PFSK-1 (cell line): ENCODE measurements around the gene MAP3K9.

ENCODE experiments used
- FOXP2 ChIP-seq: optimal IDR thresholded peaks from 2 replicates; pipeline ENCODE3; 2011; ENCODE audit warnings: borderline replicate concordance, control low read depth, inconsistent platforms; ENCODE audit not compliant: insufficient read depth; ENCODE audit errors: extremely low read length, extremely low read depth
- POLR2AphosphoS5 ChIP-seq: IDR thresholded peaks from 2 replicates; pipeline ENCODE4 v1.6.1; 2012; ENCODE audit warnings: low read depth, mild to moderate bottlenecking, control low read depth, low read length, moderate library complexity
- REST ChIP-seq, 2 experiments: IDR thresholded peaks; 2 replicates each; pipeline versions ENCODE4 v1.6.1 to v1.8.0; 2011 to 2012; ENCODE audit warnings: low read depth in 2 of 2, low read length in 2 of 2, control low read depth in 1 of 2, inconsistent platforms in 1 of 2, mild to moderate bottlenecking in 1 of 2, moderate library complexity in 1 of 2; ENCODE audit not compliant: insufficient read depth in 1 of 2
- SIN3A ChIP-seq: IDR thresholded peaks from 2 replicates; pipeline ENCODE4 v1.6.1; 2012; ENCODE audit warnings: mild to moderate bottlenecking, low read length, moderate library complexity, borderline replicate concordance; ENCODE audit not compliant: insufficient read depth
- TAF1 ChIP-seq: IDR thresholded peaks from 2 replicates; pipeline ENCODE4 v1.6.1; 2012; ENCODE audit warnings: low read length, control low read depth, borderline replicate concordance; ENCODE audit not compliant: insufficient read depth

The MAP3K9 gene

GRCh38 chr14:70811050-70811449, 1.7 kb upstream of the MAP3K9 start:
- TF ChIP-seq POLR2AphosphoS5 = no peak
- no peak for TF ChIP-seq FOXP2
- TF ChIP-seq SIN3A = no peak
- TF ChIP-seq TAF1 = no peak

- TF ChIP-seq SIN3A (no peak), POLR2AphosphoS5 (no peak), TAF1 (no peak), FOXP2 (no peak), REST (IDR thresholded peaks at IDR 0.05; ENCODE audit: insufficient read depth in 1 of 2, low read depth in 2 of 2, low read length in 2 of 2) (no peak)
Measured at GRCh38 chr14:70810621-70811020, 1.3 kb upstream of the MAP3K9 start.

GRCh38 chr14:70808416-70809224, 693 bp downstream of the MAP3K9 start:
- no peak for TF ChIP-seq POLR2AphosphoS5
- peak in 1 of 2 experiments; percentile 25; a peak in 1 of 4 replicates for TF ChIP-seq REST (IDR thresholded peaks at IDR 0.05; ENCODE audit: insufficient read depth in 1 of 2, low read depth in 2 of 2, low read length in 2 of 2)
- no peak for TF ChIP-seq SIN3A

- no peak for TF ChIP-seq FOXP2
- TF ChIP-seq SIN3A = no peak
- TF ChIP-seq POLR2AphosphoS5 = no peak
- TF ChIP-seq TAF1 = no peak
- TF ChIP-seq REST (IDR thresholded peaks at IDR 0.05; ENCODE audit: insufficient read depth in 1 of 2, low read depth in 2 of 2, low read length in 2 of 2) = no peak
Measured at GRCh38 chr14:70807898-70808415, 1.4 kb downstream of the MAP3K9 start.

- TF ChIP-seq REST (IDR thresholded peaks at IDR 0.05; ENCODE audit: insufficient read depth in 1 of 2, low read depth in 2 of 2, low read length in 2 of 2) (peak; percentile 62 to 79), SIN3A (no peak), TAF1 (no peak), POLR2AphosphoS5 (no peak)
Measured at GRCh38 chr14:70804556-70805162, 4.7 kb downstream of the MAP3K9 start.
